GM19372 (cell line): ENCODE data around the gene CLCN7.

Experiments used
- ATAC-seq: cut with Tn5 transposase; IDR thresholded peaks from one replicate; pipeline ENCODE4 v1.9.1; 2021; ENCODE audit warnings: mild to moderate bottlenecking, low read depth, moderate library complexity; ENCODE audit not compliant: unreplicated experiment

Gene CLCN7

GRCh38 chr16:1464894-1465566, 9.8 kb downstream of the CLCN7 start:
- ATAC-seq, result no peak

- no peak for ATAC-seq
Observed at GRCh38 chr16:1464196-1464893, 10.5 kb downstream of the CLCN7 start.

- ATAC-seq, result no peak
Observed at GRCh38 chr16:1461146-1461545, 13.7 kb downstream of the CLCN7 start.

GRCh38 chr16:1460602-1461138, 14.2 kb downstream of the CLCN7 start:
- ATAC-seq, result no peak

GRCh38 chr16:1459967-1460366, 14.9 kb downstream of the CLCN7 start:
- no peak for ATAC-seq

- ATAC-seq, result no peak
Observed at GRCh38 chr16:1458977-1459341, 15.9 kb downstream of the CLCN7 start.

- ATAC-seq, result no peak
Observed at GRCh38 chr16:1458336-1458976, 16.4 kb downstream of the CLCN7 start.

GRCh38 chr16:1457489-1458245, 17.2 kb downstream of the CLCN7 start:
- no peak for ATAC-seq

- no peak for ATAC-seq
Observed at GRCh38 chr16:1456951-1457350, 17.9 kb downstream of the CLCN7 start.

- no peak for ATAC-seq
Observed at GRCh38 chr16:1455190-1456171, 19.3 kb downstream of the CLCN7 start.

GRCh38 chr16:1454561-1454960, 20.3 kb downstream of the CLCN7 start:
- ATAC-seq, result no peak

- ATAC-seq, result no peak
Observed at GRCh38 chr16:1453316-1453715, 21.5 kb downstream of the CLCN7 start.

GRCh38 chr16:1452530-1452929, 22.3 kb downstream of the CLCN7 start:
- ATAC-seq, result no peak

GRCh38 chr16:1451702-1452392, 23.0 kb downstream of the CLCN7 start:
- ATAC-seq, result no peak

GRCh38 chr16:1450841-1451240, 24.0 kb downstream of the CLCN7 start:
- no peak for ATAC-seq

GRCh38 chr16:1450218-1450617, 24.6 kb downstream of the CLCN7 start:
- ATAC-seq, result no peak

- no peak for ATAC-seq
Observed at GRCh38 chr16:1449201-1449788, 25.5 kb downstream of the CLCN7 start.

GRCh38 chr16:1448536-1449116, 26.2 kb downstream of the CLCN7 start:
- ATAC-seq, result no peak
